Stimulated activated CD8-positive, alpha-beta memory T cell treated with anti-CD3 and anti-CD28 coated beads, Interleukin-12 subunit alpha, Interleukin-12 subunit beta, amount 100 ng/mL, for 24 hours (primary cell): ENCODE results near the gene ERGIC1.
"Not testable (repeated sequence)": the region's sequence is repeated elsewhere in the genome, so short reads cannot be mapped to it uniquely, and the experiment has no call there.

Experiments
- DNase-seq: peaks from one replicate; pipeline ENCODE4 v3.0.0-alpha.2; 2020; ENCODE audit errors: extremely low read depth

The ERGIC1 gene

DNA sequence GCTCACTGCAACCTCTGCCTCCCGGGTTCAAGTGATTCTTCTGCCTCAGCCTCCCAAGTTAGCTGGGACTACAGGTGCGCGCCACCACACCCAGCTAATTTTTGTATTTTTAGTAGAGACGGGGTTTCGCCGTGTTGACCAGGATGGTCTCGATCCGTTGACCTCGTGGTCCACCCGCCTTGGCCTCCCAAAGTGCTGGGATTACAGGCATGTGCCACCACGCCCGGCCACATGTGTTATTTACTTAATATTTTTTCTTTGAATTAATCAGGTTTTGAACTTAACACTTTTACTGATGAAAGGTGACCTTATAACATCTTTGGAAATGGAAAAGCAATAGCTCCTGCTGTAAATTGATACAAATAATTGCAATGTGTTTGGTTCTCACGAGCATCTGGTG is 13.5 kb downstream of the ERGIC1 start:
- DNase-seq: not testable (repeated sequence)

DNA sequence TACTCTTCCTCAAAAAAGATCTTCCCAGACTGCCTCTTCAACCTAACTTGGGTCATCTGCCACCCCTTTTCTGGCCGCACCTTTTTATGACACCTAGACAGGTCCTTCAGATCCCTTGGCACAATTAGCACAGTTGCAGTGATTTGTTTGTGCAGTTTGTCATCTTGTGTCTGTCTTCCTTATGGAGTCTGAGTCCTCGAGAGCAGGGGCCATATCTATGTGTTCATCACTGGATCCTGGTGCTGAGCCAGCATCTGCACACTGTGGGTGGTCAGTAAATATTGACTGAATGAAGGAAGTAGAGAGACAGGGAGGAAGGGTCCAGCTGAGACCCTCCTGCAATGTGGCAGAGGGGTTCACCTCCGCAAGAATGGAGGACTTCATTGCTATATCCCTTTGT is 14.4 kb downstream of the ERGIC1 start:
- DNase-seq: no peak

DNA sequence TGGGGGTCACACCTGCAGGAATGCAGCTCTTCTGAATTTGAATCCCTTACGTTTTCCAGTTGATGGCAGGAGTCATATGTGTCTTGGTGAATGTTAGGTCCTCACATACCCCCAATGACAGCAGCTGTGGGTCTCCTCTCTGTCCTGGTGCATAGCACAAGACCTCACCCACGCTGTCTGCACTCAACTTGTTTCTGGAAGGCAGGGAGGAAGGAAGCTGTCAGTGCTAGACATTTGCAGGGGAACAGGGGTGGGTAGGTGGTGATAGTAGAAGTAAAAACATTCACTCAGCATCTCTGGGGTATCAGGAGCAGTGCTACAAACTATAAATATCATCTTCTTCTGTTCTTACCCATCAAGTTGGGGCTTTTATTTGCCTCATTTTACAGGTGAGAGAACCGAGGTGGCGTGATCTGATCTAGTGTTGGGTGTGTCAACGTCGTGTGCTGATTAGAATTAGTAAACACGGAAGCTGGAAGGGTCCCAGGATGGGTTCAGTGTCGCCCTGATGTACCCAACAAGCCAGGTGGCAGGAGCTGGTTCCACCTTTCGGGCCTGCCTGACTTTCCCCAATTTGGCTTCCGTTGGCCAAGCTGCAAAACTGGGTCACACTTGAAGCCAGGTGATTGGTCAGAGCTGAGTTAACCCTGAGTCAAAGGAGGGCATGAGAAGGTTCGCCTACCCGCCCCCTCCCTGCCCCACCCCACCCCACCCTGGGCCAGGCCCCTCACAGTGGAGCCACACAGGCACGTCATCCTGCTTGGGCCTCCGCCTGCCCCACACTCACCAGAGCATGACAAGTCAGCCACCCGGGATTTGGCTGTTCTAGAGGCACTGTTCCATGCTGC is 15.8 kb downstream of the ERGIC1 start:
- no peak for DNase-seq

DNA sequence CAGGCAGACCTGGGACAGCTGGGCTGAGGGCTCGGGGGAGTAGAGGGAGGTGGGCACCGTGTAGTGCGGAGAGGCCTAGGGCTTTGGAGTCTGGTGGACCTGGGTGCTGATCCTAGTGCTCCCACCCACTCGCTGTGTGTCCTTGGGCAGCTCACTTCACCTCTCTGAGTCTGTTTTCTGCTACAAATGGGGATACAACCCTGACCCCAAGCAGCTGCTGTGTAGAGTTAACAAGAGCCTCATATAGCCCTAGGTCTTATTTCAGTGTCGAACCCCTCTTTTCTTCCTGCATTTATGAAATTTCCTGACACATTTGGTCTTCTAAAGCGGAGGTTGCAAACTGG is 16.4 kb downstream of the ERGIC1 start:
- DNase-seq: no peak

DNA sequence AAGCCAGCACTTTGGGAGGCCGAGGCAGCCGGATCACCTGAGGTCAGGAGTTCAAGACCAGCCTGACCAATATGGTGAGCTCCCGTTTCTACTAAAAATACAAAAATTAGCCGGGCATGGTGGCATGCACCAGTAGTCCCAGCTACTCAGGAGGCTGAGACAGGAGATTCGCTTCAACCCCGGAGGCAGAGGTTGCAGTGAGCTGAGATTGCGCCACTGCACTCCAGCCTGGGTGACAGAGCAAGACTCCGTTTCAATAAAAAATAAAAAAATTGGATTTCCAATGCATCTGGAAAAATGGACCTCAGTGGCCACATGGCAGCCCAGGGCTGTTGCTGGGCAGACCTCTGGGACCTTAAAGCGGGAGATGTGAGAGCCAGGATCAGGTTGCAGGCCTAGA is 17.2 kb downstream of the ERGIC1 start:
- DNase-seq: not testable (repeated sequence)

DNA sequence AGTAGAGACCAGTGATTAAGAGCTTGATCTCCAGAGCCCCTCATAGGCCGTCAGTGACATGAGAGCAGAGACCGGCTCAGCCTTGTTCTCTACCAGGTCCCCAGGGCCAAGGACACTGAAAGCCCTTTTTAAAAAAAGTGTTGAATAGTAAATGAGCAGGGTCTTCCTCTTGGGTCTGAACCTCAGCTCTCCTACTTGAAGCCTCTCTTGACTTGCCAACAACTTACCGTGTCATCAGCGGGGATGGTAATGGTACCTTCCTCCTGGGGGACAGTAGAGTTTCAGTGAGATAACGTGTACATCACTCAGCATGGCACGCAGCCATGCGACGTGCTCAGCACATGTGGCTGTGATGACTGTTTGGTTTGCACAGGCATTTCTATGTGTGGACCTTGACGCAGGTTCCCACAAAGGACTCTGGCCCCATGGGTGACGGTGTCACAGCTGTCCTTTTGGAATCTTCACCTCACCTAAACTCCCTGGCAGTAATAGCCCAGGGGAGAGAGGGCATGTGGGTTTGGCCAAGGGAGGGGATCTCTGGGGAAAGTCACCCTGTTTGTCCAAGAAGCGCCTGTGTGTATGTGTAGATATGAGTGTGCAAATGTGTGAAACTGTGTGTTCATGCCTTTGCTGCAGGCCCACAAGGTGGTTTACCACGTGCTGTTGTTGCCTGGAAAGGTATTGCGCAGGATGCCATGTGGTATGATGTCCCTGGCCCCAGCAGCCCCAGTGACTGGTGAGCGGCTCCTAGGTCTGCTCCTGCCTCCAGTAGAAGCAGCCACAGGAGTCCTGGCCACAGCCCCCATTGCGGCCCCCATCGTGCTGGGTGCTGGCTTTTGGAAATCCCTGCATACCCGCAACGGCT is 18.7 kb downstream of the ERGIC1 start:
- no peak for DNase-seq

DNA sequence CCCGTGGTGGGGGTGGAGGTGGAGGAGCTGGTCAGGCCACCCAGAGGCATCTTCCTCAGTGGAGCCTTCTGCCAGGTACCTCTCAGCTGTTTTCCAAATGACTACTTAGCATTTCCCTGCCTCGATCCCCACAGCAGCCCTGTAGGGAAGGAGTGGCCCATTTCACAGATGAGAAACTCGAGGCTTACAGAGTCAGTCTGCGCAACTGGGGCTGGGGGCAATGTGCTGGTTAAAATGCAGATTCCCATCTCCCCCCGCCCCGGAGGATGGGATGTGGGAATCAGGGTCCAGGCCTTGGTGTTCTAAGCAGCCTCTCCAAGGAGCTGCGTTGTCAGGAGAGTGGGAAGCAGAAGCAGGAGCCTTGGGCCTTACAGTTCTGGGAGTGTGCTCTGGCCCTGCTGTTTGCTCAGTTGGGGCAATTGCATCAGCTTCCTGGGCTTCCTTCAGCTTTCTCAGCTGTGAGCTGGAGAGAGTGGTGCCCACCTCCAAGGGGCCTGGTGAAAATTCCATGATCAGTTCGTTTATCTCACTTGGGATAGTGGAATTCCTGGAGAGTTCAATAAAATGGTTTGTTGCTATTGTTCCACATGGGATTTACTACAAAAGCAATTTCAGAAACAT is 19.4 kb downstream of the ERGIC1 start:
- DNase-seq: no peak

DNA sequence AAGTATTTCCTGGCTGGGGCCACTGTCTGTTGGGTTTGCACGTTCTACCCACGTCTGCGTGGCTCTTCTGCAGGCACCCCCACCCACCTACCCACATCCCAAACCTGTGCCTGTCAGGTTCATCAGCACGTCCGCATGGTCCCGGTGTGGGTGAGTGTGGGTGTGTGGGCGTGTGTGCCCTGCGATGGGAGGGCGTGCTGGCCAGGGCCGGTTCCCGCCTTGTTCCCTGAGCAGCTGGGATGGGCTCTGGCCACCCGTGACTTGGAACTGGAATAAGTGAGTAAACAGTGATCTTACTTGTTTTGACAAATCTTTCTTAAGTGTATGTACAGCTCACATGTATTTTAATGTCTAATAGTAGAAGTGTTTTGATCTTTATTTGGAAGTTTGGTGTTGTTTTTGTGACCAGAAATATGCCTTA is 20.4 kb downstream of the ERGIC1 start:
- no peak for DNase-seq

DNA sequence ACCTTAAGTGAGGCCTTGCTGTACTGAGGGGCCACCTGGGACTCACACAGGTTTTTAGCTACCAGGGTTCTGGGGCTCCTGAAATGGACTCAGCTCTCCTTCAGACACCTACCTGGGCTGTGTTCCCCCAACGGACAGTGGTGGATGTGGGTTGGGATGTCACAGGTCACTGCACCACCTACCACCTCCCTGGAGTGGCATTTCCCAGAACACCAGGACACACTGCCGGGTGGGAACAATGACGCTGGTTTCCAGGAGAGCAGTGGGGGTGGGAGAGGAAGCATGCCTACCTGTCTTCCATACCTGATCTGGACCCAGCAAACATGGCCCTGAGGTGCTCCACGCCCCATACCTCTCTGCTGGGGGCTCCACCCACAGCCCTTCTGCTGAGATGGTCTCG is 20.9 kb downstream of the ERGIC1 start:
- DNase-seq: no peak

DNA sequence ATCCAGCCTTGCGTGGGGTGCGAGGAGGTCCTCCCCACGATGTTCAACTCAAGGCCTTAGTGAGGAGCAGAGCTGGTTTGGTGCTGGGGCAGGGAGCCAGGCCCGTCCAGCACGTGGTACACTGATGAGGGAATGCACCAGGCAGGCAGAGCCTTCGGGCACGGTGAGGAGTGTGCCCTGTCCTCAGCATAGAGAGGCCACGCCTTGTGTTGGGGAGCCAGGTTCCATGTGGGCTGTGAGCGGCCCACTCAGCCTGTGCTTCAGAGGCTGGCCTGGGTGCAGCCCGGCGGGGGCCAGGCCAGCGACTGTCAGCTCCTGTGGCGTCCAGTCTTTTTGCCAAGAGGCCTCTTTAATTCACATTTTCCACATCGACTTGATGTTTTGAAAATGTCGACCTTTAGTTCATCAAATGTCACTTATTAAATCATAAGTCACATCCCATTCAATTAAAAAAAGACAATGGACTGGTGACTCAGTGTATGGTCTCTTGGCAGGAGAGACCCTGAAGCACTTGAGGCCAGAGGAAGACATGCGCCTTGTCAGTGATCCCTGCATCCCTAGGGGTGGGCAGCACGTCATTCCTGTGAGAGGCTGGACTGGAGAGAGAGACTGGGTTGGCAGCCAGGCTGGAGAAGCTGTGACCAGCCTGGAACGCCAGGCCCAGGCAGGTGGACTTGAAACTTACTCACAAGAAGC is 21.7 kb downstream of the ERGIC1 start:
- no peak for DNase-seq

DNA sequence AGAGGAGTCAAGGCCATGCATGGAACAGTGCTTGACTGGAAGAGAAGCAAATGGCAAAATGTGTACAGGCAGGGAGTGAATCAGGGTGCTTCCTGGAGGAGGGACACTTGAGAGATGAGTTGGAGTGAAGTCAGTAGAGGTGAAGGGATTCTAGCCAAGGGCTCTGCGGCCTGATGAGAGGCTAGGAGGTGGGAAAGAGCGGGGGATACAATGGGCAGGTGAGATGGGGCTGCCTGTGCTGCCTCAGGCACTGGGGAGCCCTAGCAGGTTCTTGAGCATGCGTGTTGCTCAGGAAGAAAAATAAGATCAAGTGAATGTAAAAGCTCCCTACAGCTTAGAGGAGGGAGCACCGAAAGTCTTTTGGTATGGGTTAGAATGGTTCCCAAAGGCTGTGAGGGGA is 22.3 kb downstream of the ERGIC1 start:
- no peak for DNase-seq

DNA sequence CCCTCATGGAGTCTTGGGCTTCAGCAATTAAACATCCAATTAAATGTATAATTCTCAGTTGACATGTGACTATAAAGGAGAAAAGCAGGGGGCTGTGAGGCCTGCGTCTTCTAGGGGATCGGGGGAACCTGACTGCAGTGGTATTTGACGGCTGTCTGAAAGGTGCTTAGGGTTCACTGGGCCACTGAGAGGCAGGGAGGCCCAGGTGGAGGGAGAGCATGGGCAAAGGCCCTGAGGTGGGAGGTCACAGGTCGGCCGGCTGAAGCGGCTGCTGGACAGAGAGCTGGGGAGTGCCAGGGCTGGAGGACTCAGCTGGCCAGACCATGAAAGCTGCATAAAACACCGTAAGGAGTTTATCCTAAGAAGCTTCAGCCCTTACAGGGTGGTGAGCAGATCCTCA is 23.9 kb downstream of the ERGIC1 start:
- DNase-seq: no peak

DNA sequence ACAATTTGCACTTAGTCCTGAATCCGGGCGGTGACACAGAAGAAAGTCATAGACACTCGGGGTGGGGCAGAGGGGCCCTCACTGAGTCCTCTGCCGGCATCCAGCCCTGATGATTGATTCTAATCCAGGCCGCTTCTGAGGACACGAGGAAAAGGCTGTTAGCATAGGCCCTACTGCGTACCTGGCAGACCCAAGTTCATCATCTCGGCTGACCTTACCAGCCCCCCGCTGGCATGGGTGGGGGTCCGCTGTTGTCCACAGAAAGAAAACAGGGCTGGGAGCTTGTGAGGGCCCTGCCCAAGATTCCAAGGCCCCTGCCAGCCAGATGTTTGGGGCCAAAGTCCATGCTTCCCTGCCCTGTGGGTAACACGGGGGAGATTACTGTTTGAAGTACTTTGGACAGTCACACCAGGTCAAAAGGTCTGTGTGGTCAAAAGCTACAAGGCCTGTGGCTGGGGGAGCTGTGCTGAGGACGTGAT is 24.5 kb downstream of the ERGIC1 start:
- no peak for DNase-seq

DNA sequence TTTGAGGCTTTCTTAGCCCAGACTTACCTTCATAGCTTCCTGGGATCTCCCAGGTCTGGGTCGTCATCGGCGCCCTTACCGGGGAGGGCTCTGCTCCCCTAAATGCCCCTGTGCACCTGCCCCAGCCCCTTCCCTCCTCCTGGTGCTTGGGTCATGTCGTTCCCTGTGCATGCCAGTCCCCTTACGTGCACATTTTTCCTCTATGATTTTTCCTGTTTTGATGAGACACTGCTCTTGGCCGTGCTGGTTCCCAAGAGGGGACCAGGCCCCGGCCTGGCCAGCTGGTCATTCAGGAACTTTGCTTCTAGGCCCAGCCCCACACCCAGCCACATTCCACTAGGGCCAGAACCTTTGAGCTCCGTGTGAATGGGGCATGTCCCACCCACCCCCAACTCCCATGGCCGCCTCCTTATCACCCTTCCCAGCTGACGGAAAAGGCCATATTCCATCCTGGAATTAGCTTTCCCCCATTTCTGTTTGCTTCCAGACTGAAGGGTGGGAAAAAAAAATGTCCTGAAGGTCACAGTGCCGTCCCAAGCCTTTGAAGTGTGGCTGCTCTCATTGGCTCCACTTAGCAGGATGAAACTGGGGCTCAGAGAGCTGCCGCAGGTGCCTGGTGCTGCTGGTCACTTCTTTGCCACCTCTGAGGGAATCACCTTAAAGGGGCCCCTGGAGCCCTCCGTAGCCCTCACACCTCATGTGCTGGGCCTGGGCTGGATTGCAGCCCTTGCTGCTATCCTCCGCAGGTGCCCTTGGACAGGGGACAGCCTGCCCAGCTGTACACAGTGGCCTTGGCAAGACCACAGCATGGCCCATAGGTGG is 25.1 kb downstream of the ERGIC1 start:
- DNase-seq: no peak

DNA sequence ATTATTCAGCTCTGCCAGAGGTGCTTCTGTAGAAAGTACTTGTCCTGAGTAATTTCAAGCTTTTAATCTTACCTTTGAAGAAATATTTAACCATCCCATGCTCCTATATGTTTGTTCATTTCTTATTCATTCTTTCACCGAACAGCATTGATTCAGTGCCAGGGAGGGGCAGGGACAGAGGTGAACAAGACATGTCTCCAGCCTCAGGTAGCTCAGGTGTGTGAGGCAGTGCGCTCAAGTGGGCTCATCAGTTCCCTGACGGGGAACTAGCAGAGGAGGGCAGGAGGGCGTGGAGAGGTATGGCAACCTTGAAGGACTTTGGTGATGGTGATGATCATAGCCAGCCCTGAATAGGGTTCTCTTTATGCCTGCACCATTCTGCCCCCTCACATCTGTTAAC is 25.9 kb downstream of the ERGIC1 start:
- DNase-seq: no peak

DNA sequence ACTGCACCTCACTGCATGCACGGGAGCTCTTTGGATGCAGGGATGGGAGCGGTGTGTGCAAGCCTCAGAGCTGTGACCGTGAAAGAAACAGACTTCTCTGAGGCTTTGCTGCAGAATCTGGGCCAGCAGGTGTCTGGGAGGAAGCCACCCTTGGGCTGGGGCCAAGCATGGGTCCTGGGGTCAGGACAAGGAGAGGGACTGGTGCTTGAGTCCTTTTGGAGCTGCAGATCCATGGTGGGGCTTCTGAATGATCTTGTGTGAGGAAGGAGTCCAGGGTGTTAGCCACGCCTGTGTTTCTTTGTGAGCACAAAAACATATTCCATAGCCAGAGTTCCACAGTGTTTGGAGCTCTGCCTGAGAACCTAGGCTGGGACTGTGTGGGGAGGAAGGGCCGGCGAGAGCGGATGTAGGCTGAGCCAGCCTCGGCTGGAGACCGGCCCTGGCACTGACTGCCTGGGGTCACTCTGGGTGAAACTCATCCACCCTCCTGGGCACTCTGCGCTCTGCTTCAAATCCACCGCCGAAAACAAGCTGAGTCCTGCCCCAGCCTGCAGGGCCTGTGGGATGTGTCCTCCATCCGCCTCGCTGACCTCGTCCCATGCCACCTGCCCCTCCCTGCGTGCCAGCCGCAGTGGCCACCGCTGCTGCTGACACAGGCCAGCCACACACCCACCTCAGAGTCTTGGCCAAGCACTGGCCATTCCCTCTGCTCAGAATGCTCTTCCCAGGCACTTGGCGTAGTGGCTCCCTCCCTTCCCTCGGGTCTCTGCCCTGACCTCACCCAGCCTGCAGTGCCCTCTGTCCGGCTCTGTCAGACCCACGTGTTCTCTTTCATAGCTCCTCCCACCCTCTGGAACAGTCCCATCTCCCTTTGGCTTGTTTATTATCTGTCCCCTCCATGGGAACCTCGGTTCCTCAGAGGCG is 26.7 kb downstream of the ERGIC1 start:
- no peak for DNase-seq

DNA sequence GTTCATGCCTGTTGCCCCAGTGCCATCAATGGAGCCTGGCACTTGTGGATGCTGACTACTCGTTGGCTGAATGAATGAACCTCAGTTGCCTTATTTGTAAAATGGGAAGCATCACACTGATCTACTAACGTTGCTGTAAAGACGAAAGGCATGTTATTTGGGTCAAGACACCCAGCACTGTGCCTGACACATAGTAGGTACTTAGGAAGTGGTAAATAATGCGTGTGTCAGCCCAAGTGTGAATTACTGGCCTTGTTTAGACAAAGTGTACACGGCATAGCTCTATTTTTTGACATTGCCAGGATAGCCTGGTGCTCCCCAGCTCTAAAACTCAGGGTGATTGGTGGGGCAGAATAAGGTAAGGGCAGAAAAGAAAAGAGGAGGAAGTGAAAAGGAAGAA is 27.4 kb downstream of the ERGIC1 start:
- DNase-seq: no peak

DNA sequence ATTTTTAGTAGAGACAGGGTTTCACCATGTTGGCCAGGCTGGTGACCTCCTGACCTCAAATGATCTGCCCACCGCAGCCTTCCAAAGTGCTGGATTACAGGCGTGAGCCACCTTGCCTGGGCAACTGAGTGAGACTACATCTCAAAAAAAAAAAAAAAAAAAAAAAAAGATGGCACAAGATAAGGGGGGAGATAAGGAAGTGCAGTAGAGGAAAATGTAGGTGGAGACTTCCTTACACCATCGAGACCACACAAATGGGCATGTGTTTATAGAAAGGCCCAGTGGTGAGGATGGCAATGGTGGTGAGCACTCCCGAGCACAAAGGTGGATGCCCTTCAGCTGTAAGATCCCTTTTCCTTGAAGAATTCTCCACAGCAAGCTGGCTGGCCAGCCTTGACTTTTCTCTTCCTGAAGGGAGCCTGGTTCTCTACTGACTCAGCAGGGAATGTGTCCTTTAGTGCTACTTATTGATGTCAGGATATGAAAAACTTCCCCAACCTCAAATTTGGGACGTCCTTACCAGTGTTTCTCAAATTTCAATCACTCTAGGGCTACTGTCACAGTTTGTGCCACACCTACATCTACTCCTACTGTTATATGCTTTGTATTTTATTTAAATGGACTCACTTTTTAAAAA is 28.2 kb downstream of the ERGIC1 start:
- no peak for DNase-seq

DNA sequence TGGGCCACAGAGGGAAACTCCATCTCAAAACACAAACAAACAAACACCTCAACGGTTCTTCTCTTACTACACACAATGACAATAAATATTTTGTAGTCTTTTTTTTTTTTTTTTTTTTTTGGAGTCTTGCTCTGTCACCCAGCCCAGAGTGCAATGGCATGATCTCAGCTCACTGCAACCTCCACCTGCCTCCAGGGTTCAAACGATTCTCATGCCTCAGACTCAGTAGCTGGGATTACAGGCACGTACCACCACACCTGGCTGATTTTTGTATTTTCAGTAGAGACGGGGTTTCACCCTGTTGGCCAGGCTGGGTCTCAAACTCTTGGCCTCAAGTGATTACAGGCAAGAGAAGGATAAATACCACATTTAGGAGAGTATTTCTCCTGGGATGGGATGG is 30.1 kb downstream of the ERGIC1 start:
- not testable (repeated sequence) for DNase-seq
